HCT116 (cell line): ENCODE data around the gene CSK. TPM values are rescaled to one million over a fixed set of nuclear protein-coding genes. Genes with fewer than 3 reads are reported as not detected.

Experiments used
- ATAC-seq: fragments of 200-7000 bp; cut with Tn5 transposase; 2 replicates; pipeline ENCODE4 v1.9.1; 2020; ENCODE audit warnings: mild to moderate bottlenecking, moderate library complexity
- BruUV-seq: library from RNA; stranded (reverse); fragments of 400-500 nt; replicated peaks from 2 replicates; lab custom pipeline; 2021; lab: Mats Ljungman, UMichigan
- CTCF ChIA-PET: fragments of 300-600 bp; sonication (Branson Sonifier 250); formaldehyde crosslinking; loops from one replicate; lab custom pipeline; 2021; ENCODE audit warnings: antibody characterized with exemption; lab: Charles Lee
- POLR2A ChIA-PET: fragments of 300-600, 350-600 bp; sonication (Branson Sonifier 250); formaldehyde crosslinking; loops from one replicate; lab custom pipeline; 2021; ENCODE audit warnings: antibody characterized with exemption; lab: Charles Lee
- RAD21 ChIA-PET, 2 experiments: fragments of 300-600 bp; sonication (Branson Sonifier 250); formaldehyde crosslinking; loops; one replicate each; lab custom pipeline; 2023; ENCODE audit warnings: low total read pairs in 2 of 2; ENCODE audit not compliant: uncharacterized antibody in 2 of 2, unreplicated experiment in 2 of 2, low non-redundant PET in 1 of 2; lab: Charles Lee
- DNase-seq: peaks from one replicate; pipeline ENCODE4 v3.0.0-alpha.2; 2010; ENCODE audit warnings: low read depth, low spot score
- H2AFZ ChIP-seq: fragments of 200-600 bp; shearing (Covaris generic), sonication (generic); 2 replicates; pipeline ENCODE4 v1.6.1; 2017; ENCODE audit warnings: low read depth, mixed run types, mixed read lengths, antibody characterized with exemption, low read length; ENCODE audit not compliant: poor library complexity, severe bottlenecking
- H3K27ac ChIP-seq: 2 replicates; pipeline ENCODE4 v1.5.1; 2012; ENCODE audit warnings: low read depth, low read length
- H3K27me3 ChIP-seq: fragments of 200-600 bp; sonication (generic); 2 replicates; pipeline ENCODE4 v1.6.1; 2016; ENCODE audit warnings: mixed run types, low read length, mixed read lengths; ENCODE audit not compliant: insufficient read depth
- H3K36me3 ChIP-seq, 2 experiments: fragments of 200-500 bp in 1 of 2; fragments of 200-600 bp in 1 of 2; sonication (Bioruptor generic) in 1 of 2; sonication (generic) in 1 of 2; 2 replicates each; pipeline versions ENCODE4 v1.5.1 to v1.6.1; 2014 to 2016; ENCODE audit warnings: low read length in 2 of 2, inconsistent platforms in 1 of 2, mixed read lengths in 1 of 2, mixed run types in 1 of 2; ENCODE audit not compliant: insufficient read depth in 2 of 2, control insufficient read depth in 1 of 2
- H3K4me1 ChIP-seq, 2 experiments: fragments of 200-600 bp in 1 of 2; sonication (generic) in 1 of 2; 2 replicates each; pipeline versions ENCODE4 v1.5.1 to v1.6.1; 2012 to 2017; ENCODE audit warnings: low read length in 2 of 2, inconsistent platforms in 1 of 2, mild to moderate bottlenecking in 1 of 2, mixed read lengths in 1 of 2, mixed run types in 1 of 2, moderate library complexity in 1 of 2; ENCODE audit not compliant: insufficient read depth in 2 of 2, control insufficient read depth in 1 of 2
- H3K4me2 ChIP-seq: fragments of 200-600 bp; sonication (generic); 2 replicates; pipeline ENCODE4 v1.6.1; 2017; ENCODE audit warnings: mixed run types, low read length, mixed read lengths
- H3K4me3 ChIP-seq, 2 experiments: fragments of 200-600 bp in 1 of 2; sonication (generic) in 1 of 2; replicated peaks in 1 of 2; 2 replicates each; pipeline ENCODE4 v1.5.1; 2011 to 2016; ENCODE audit warnings: low read length in 2 of 2, control low read depth in 1 of 2, low read depth in 1 of 2, mild to moderate bottlenecking in 1 of 2, mixed read lengths in 1 of 2, mixed run types in 1 of 2
- H3K79me2 ChIP-seq: fragments of 200-600 bp; sonication (generic); 2 replicates; pipeline ENCODE4 v1.6.1; 2017; ENCODE audit warnings: mild to moderate bottlenecking, mixed run types, low read length, moderate library complexity, mixed read lengths; ENCODE audit not compliant: insufficient read depth
- H3K9ac ChIP-seq: fragments of 200-600 bp; sonication (generic); 2 replicates; pipeline ENCODE4 v1.6.1; 2016; ENCODE audit warnings: low read length, mixed read lengths
- H3K9me2 ChIP-seq: fragments of 200-600 bp; sonication (generic), shearing (Covaris generic); 2 replicates; pipeline ENCODE4 v1.6.1; 2017; ENCODE audit warnings: mixed run types, mild to moderate bottlenecking, moderate library complexity; ENCODE audit not compliant: insufficient read depth
- H3K9me3 ChIP-seq, 2 experiments: fragments of 200-500 bp in 1 of 2; fragments of 200-600 bp in 1 of 2; sonication (Bioruptor generic) in 1 of 2; sonication (generic) in 1 of 2; 2 replicates each; pipeline ENCODE4 v1.6.1; 2014 to 2017; ENCODE audit warnings: low read length in 2 of 2, mixed read lengths in 2 of 2, inconsistent platforms in 1 of 2, low read depth in 1 of 2, mild to moderate bottlenecking in 1 of 2, mixed run types in 1 of 2, moderate library complexity in 1 of 2; ENCODE audit not compliant: control insufficient read depth in 1 of 2, insufficient read depth in 1 of 2
- H4K20me1 ChIP-seq: fragments of 200-600 bp; sonication (generic), shearing (Covaris generic); 2 replicates; pipeline ENCODE4 v1.6.1; 2017; ENCODE audit warnings: mixed run types, mild to moderate bottlenecking, moderate library complexity; ENCODE audit not compliant: insufficient read depth
- CBX3 ChIP-seq: IDR thresholded peaks from 2 replicates; pipeline ENCODE4 v1.6.1; 2012; ENCODE audit warnings: low read depth
- CEBPB ChIP-seq: IDR thresholded peaks from 2 replicates; pipeline ENCODE4 v1.6.1; 2012; ENCODE audit warnings: low read depth
- EGR1 ChIP-seq: IDR thresholded peaks from 2 replicates; pipeline ENCODE4 v1.6.1; 2012; ENCODE audit warnings: low read depth
- ELF1 ChIP-seq: IDR thresholded peaks from 2 replicates; pipeline ENCODE4 v1.6.1; 2012; ENCODE audit warnings: low read depth, borderline replicate concordance
- EZH2 ChIP-seq: fragments of 200-600 bp; sonication (generic); IDR thresholded peaks from 2 replicates; pipeline ENCODE4 v1.6.1; 2017; ENCODE audit warnings: antibody characterized with exemption, mixed run types
- EZH2phosphoT487 ChIP-seq: fragments of 200-600 bp; IDR thresholded peaks from 2 replicates; pipeline ENCODE4 v1.6.1; 2018; ENCODE audit warnings: antibody characterized with exemption, borderline replicate concordance
- FOSL1 ChIP-seq: IDR thresholded peaks from 2 replicates; pipeline ENCODE4 v1.6.1; 2012; ENCODE audit warnings: low read depth
- JUND ChIP-seq: IDR thresholded peaks from 2 replicates; pipeline ENCODE4 v1.6.1; 2012
- POLR2A ChIP-seq: IDR thresholded peaks from 2 replicates; pipeline ENCODE4 v1.7.0; 2011; ENCODE audit warnings: borderline replicate concordance; ENCODE audit not compliant: insufficient read depth, insufficient read length; ENCODE audit errors: extremely low read depth
- RAD21 ChIP-seq: IDR thresholded peaks from 2 replicates; pipeline ENCODE4 v1.6.1; 2012; ENCODE audit warnings: low read depth, mild to moderate bottlenecking
- SIN3A ChIP-seq: IDR thresholded peaks from 2 replicates; pipeline ENCODE4 v1.6.1; 2012; ENCODE audit warnings: low read depth
- SP1 ChIP-seq: IDR thresholded peaks from 2 replicates; pipeline ENCODE4 v1.6.1; 2012; ENCODE audit warnings: low read depth
- SRF ChIP-seq: IDR thresholded peaks from 2 replicates; pipeline ENCODE4 v1.6.1; 2012; ENCODE audit warnings: low read depth
- TCF7L2 ChIP-seq: IDR thresholded peaks from 2 replicates; pipeline ENCODE4 v1.7.0; 2011; ENCODE audit warnings: borderline replicate concordance, inconsistent platforms; ENCODE audit not compliant: insufficient read depth, insufficient read length; ENCODE audit errors: extremely low read depth
- YY1 ChIP-seq: IDR thresholded peaks from 2 replicates; pipeline ENCODE4 v1.6.1; 2011; ENCODE audit warnings: low read length, low read depth, moderate library complexity, mild to moderate bottlenecking; ENCODE audit not compliant: insufficient replicate concordance; ENCODE audit errors: extremely low read depth
- ZFX ChIP-seq: fragments of 450-650 bp; IDR thresholded peaks from 2 replicates; pipeline ENCODE4 v1.6.1; 2017
- ZNF274 ChIP-seq: fragments of 200-500 bp; sonication (Bioruptor generic); IDR thresholded peaks from 2 replicates; pipeline ENCODE4 v1.6.1; 2014; ENCODE audit warnings: mild to moderate bottlenecking, low read depth, low read length, inconsistent platforms
- intact Hi-C: fragments of 100-400 bp; cut with micrococcal nuclease; formaldehyde crosslinking; loops from 2 replicates; pipeline ENCODE4 v1.10.0; 2022
- total RNA-seq: library from RNA; stranded (reverse); gene quantifications from one replicate; pipeline ENCODE4 v1.2.1, GENCODE V29; 2021; ENCODE audit not compliant: unreplicated experiment
- TF ChIP-seq, protein P1 (sequence below): IDR thresholded peaks from 2 replicates; pipeline ENCODE4 v1.6.1; 2012
- TF ChIP-seq, protein P2 (sequence below): IDR thresholded peaks from 2 replicates; pipeline ENCODE4 v1.6.1; 2011; ENCODE audit warnings: mild to moderate bottlenecking, low read length, moderate library complexity; ENCODE audit not compliant: insufficient replicate concordance; ENCODE audit errors: extremely low read depth
- TF ChIP-seq, protein P3 (sequence below), 3 experiments: fragments of 200-600 bp in 1 of 3; sonication (generic) in 1 of 3; IDR thresholded peaks in 2 of 3; conservative IDR thresholded peaks in 1 of 3; 2 replicates each; pipeline ENCODE4 v1.5.1; 2012 to 2017; ENCODE audit warnings: low read depth in 2 of 3, low read length in 2 of 3, antibody characterized with exemption in 1 of 3, borderline replicate concordance in 1 of 3, control low read depth in 1 of 3, mild to moderate bottlenecking in 1 of 3, mixed read lengths in 1 of 3, mixed run types in 1 of 3, moderate library complexity in 1 of 3; ENCODE audit not compliant: insufficient read depth in 1 of 3

Gene CSK
- total RNA-seq, 1 experiment from 2014 or later, result 72.2 TPM

DNA sequence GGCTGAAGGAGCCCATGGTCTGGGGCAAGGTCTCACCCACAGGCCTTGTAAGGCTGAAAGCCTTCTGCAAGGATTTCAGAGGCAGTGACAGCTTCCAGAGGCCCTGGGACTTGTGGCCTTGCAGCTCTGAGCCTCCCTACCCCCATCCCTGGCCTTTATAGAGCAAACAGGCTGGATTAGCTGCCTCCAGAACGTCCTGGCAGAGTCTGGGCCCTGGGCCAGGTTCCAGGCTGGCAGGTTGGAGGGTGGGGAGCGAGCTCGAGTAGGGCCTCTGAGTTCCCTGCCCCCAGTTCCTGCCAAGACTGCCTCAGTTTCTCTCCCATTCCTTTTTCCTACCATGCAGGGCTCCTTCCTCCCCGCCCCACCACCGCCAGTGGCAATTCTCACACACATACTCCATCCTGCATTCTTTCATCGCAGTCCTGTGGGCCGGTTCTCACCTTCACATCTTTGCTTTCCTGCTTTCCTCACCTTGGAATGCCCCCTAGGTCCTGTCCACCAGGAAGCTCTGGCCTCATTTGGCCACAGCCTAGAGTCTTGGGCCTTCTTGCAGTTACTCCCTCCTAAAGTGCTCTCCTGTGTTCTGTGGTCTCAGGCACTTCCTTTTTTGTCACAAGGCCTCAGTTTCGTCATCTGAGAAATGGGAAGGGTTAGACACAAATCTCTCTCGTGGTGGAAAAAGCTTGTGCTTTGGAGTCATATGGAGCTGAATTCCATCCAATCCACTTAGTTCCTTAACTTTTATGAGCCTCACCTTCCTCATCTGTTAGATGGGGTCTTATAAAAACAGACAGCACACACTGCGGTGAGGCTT is 33.4 kb downstream of the CSK start:
- no peak overlapping the region for H2AFZ ChIP-seq
- no peaks in the 10 kb centered on the region for H3K36me3 ChIP-seq
- ChIA-PET CTCF (no interaction called here), RAD21 (no interaction called here), POLR2A (no interaction called here)
- BruUV-seq, result no TSS peak
- H3K79me2 ChIP-seq, result no peaks in the 10 kb centered on the region
- H3K4me1 ChIP-seq, result peaks cover 20 to 43% of the 10 kb centered on the region in 2 experiments
- DNase-seq (no peak), ATAC-seq (no peak)
- 0 out of 2 replicates have a peak overlapping the region, but pooled peaks have one; percentile 12 for H3K4me2 ChIP-seq
- H4K20me1 ChIP-seq, result no peaks in the 10 kb centered on the region
- H3K27ac ChIP-seq, result no peak overlapping the region
- no peaks in the 10 kb centered on the region for H3K9me3 ChIP-seq
- H3K4me3 ChIP-seq, result no peak overlapping the region
- intact Hi-C loops, result no loop called here
- TF ChIP-seq, protein P1, sequence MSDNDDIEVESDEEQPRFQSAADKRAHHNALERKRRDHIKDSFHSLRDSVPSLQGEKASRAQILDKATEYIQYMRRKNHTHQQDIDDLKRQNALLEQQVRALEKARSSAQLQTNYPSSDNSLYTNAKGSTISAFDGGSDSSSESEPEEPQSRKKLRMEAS, result no peak
- no peak for TF ChIP-seq JUND
- no peak for TF ChIP-seq EZH2phosphoT487
- no peak for TF ChIP-seq YY1
- TF ChIP-seq, protein P2, sequence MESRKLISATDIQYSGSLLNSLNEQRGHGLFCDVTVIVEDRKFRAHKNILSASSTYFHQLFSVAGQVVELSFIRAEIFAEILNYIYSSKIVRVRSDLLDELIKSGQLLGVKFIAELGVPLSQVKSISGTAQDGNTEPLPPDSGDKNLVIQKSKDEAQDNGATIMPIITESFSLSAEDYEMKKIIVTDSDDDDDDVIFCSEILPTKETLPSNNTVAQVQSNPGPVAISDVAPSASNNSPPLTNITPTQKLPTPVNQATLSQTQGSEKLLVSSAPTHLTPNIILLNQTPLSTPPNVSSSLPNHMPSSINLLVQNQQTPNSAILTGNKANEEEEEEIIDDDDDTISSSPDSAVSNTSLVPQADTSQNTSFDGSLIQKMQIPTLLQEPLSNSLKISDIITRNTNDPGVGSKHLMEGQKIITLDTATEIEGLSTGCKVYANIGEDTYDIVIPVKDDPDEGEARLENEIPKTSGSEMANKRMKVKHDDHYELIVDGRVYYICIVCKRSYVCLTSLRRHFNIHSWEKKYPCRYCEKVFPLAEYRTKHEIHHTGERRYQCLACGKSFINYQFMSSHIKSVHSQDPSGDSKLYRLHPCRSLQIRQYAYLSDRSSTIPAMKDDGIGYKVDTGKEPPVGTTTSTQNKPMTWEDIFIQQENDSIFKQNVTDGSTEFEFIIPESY, result no peak
- TF ChIP-seq EZH2, result no peak
- TF ChIP-seq RAD21, result no peak
- TF ChIP-seq POLR2A, result no peak
- TF ChIP-seq ELF1, result no peak
- TF ChIP-seq EGR1, result no peak
- TF ChIP-seq FOSL1, result no peak
- no peak for TF ChIP-seq CBX3
- TF ChIP-seq, protein P3, sequence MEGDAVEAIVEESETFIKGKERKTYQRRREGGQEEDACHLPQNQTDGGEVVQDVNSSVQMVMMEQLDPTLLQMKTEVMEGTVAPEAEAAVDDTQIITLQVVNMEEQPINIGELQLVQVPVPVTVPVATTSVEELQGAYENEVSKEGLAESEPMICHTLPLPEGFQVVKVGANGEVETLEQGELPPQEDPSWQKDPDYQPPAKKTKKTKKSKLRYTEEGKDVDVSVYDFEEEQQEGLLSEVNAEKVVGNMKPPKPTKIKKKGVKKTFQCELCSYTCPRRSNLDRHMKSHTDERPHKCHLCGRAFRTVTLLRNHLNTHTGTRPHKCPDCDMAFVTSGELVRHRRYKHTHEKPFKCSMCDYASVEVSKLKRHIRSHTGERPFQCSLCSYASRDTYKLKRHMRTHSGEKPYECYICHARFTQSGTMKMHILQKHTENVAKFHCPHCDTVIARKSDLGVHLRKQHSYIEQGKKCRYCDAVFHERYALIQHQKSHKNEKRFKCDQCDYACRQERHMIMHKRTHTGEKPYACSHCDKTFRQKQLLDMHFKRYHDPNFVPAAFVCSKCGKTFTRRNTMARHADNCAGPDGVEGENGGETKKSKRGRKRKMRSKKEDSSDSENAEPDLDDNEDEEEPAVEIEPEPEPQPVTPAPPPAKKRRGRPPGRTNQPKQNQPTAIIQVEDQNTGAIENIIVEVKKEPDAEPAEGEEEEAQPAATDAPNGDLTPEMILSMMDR (IDR thresholded peaks at IDR 0.05 in 2 of 3, conservative IDR thresholded peaks at IDR 0.05 in 1 of 3; ENCODE audit: borderline replicate concordance in 1 of 3, insufficient read depth in 1 of 3, low read depth in 2 of 3, low read length in 2 of 3), result no peak
- no peak for TF ChIP-seq CEBPB
- no peak for TF ChIP-seq TCF7L2
- no peak for TF ChIP-seq SRF
- no peak for TF ChIP-seq ZFX
- TF ChIP-seq ZNF274, result no peak
- TF ChIP-seq SP1, result no peak
- TF ChIP-seq SIN3A, result no peak
- H3K9me2 ChIP-seq, result no peaks in the 10 kb centered on the region
- no peak overlapping the region for H3K9ac ChIP-seq
- no peaks in the 10 kb centered on the region for H3K27me3 ChIP-seq
